Measurements from ENCODE around the gene NACC2. TPM values are rescaled to one million over a fixed set of nuclear protein-coding genes. Genes with fewer than 3 reads are reported as not detected.

NACC2 gene
- total RNA-seq, 1 donor from 2014 or later, result 9.6 TPM

DNA sequence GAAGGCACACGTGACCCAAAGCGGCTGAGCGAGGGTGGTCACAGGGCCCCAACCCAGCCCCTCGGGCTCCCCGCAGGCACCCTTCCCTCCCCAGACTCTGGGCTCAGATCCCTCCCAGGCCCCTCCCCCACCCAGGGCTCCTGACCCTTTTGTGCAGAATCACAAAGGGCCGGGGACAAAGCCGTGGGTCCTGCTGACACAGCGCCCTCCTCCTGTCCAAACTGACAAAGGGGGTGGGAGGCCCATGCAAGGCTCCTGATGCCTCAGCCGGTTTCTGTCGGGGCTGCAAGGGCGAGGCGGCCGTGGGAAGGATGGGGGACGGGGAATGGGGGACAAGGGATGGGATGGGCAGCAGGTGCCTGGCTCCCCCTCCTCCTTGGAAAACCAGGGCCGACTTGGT is 90.4 kb downstream of the NACC2 start:
- H3K27me3 Mint-ChIP-seq (ENCODE audit: unreplicated experiment), result peaks cover 8% of the 10 kb centered on the region
- TF ChIP-seq, protein P1, sequence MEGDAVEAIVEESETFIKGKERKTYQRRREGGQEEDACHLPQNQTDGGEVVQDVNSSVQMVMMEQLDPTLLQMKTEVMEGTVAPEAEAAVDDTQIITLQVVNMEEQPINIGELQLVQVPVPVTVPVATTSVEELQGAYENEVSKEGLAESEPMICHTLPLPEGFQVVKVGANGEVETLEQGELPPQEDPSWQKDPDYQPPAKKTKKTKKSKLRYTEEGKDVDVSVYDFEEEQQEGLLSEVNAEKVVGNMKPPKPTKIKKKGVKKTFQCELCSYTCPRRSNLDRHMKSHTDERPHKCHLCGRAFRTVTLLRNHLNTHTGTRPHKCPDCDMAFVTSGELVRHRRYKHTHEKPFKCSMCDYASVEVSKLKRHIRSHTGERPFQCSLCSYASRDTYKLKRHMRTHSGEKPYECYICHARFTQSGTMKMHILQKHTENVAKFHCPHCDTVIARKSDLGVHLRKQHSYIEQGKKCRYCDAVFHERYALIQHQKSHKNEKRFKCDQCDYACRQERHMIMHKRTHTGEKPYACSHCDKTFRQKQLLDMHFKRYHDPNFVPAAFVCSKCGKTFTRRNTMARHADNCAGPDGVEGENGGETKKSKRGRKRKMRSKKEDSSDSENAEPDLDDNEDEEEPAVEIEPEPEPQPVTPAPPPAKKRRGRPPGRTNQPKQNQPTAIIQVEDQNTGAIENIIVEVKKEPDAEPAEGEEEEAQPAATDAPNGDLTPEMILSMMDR (IDR thresholded peaks at IDR 0.05; ENCODE audit: unreplicated experiment), result no peak
- no peaks in the 10 kb centered on the region for H3K36me3 Mint-ChIP-seq (ENCODE audit: low read depth, unreplicated experiment)
- H3K4me3 Mint-ChIP-seq (ENCODE audit: unreplicated experiment), result no peak overlapping the region
- no peak for DNase-seq (ENCODE audit: low spot score)
- peaks cover 26% of the 10 kb centered on the region for H3K4me1 Mint-ChIP-seq (ENCODE audit: unreplicated experiment)
- H3K27ac Mint-ChIP-seq (ENCODE audit: unreplicated experiment), result no peak overlapping the region
- H3K9me3 Mint-ChIP-seq (ENCODE audit: unreplicated experiment), result no peaks in the 10 kb centered on the region

- Mint-ChIP-seq H3K36me3 (ENCODE audit: low read depth, unreplicated experiment) (no peaks in the 10 kb centered on the region), H3K27ac (ENCODE audit: unreplicated experiment) (no peak overlapping the region), H3K4me1 (ENCODE audit: unreplicated experiment) (peaks cover 25% of the 10 kb centered on the region), H3K9me3 (ENCODE audit: unreplicated experiment) (no peaks in the 10 kb centered on the region), H3K4me3 (ENCODE audit: unreplicated experiment) (no peak overlapping the region), H3K27me3 (ENCODE audit: unreplicated experiment) (peaks cover 8% of the 10 kb centered on the region)
- TF ChIP-seq, protein P1 (IDR thresholded peaks at IDR 0.05; ENCODE audit: unreplicated experiment), result no peak
- no peak for DNase-seq (ENCODE audit: low spot score)
These were observed 90.9 kb downstream of the NACC2 start for GRCh38 chr9:136004219-136004618.

DNA sequence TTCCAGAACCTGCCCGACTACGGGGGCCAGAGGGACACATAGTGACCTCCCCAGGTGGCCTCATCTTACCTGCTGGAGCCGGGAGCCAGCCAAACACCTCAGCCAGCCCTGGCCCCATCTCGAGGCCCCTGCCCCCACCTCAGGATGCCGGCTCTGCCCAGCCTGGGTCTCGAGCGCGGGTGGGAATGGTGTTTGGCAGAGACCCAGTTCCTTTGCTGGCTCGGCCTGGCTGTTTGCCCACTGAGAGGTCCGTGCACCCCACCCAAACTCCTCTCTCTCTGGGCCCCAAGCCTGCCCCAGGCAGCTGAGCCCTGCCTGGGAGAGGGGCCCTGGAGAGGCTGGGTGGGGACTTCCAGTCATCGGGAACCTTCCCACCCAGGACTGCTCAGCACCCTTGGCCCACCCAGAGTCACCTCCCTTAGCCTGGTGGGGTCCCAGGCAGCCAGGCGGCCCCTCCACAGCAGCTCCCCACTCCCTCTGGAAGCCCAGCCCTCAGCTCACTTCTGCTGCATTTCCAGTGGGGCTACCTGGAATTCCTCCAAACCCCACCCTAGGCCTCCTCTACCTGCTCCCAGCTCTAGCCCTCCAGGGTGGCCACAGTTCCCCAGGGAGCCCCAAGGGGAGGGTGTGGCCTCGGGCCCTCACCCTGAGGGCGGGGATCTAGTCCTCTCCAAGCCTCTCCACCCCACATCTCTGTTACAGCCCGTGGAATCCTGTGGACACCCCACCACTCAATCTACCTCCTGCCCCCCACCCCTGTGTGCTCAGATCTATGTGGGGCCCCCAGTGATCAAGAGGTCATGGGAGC is 91.5 kb downstream of the NACC2 start:
- TF ChIP-seq, protein P1 (IDR thresholded peaks at IDR 0.05; ENCODE audit: unreplicated experiment), result no peak
- Mint-ChIP-seq H3K4me1 (ENCODE audit: unreplicated experiment) (peaks cover 21% of the 10 kb centered on the region), H3K27ac (ENCODE audit: unreplicated experiment) (no peak overlapping the region), H3K36me3 (ENCODE audit: low read depth, unreplicated experiment) (no peaks in the 10 kb centered on the region), H3K4me3 (ENCODE audit: unreplicated experiment) (no peak overlapping the region), H3K27me3 (ENCODE audit: unreplicated experiment) (peaks cover 8% of the 10 kb centered on the region), H3K9me3 (ENCODE audit: unreplicated experiment) (no peaks in the 10 kb centered on the region)
- no peak for DNase-seq (ENCODE audit: low spot score)

DNA sequence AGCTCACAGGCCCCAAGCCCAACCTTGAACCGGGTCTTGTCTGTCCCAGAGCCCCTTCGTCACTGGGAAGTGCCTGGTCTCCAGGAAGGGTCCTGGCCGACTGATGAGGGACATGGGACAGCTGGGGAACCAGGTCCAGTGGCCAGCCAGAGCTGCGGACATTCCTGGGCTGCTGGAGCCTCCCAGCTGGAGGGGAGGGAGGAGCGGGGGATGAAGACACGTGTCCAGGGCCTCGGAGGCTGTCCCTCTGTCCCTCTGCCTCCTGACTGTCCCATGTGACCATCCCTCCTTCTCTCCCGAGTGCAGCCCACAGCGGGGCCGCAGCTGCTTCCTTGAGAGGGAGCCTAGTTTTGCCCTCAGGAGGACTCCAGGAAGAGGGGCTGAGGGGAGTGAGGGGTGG is 92.2 kb downstream of the NACC2 start:
- Mint-ChIP-seq H3K27ac (ENCODE audit: unreplicated experiment) (no peak overlapping the region), H3K9me3 (ENCODE audit: unreplicated experiment) (no peaks in the 10 kb centered on the region), H3K4me1 (ENCODE audit: unreplicated experiment) (peaks cover 14% of the 10 kb centered on the region), H3K4me3 (ENCODE audit: unreplicated experiment) (no peak overlapping the region), H3K36me3 (ENCODE audit: low read depth, unreplicated experiment) (no peaks in the 10 kb centered on the region), H3K27me3 (ENCODE audit: unreplicated experiment) (peaks cover 4% of the 10 kb centered on the region)
- TF ChIP-seq, protein P1 (IDR thresholded peaks at IDR 0.05; ENCODE audit: unreplicated experiment), result no peak
- DNase-seq (ENCODE audit: low spot score), result no peak

DNA sequence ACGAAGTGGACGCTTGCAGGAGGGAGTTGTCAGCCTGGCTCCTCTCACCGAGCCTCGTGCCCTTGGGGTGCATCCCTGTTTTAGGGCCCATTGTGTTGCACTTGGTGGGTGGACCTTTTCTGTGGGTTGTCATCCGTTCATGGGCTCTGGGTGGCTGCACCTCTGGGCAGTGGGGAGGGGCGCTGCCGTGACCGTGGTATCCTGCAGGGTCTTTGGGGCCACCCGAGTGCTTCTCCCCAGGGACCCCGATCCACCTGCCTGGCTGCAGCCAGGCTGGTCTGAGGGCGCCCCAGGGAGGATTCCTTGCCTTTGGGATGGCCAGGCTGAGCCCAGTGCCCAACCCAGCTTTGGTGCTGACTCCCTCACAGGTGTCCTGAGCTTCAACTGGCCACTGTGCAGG is 92.9 kb downstream of the NACC2 start:
- H3K36me3 Mint-ChIP-seq (ENCODE audit: low read depth, unreplicated experiment), result no peaks in the 10 kb centered on the region
- TF ChIP-seq, protein P1 (IDR thresholded peaks at IDR 0.05; ENCODE audit: unreplicated experiment), result no peak
- peaks cover 1% of the 10 kb centered on the region for H3K27me3 Mint-ChIP-seq (ENCODE audit: unreplicated experiment)
- DNase-seq (ENCODE audit: low spot score), result no peak
- no peak overlapping the region for H3K4me3 Mint-ChIP-seq (ENCODE audit: unreplicated experiment)
- H3K9me3 Mint-ChIP-seq (ENCODE audit: unreplicated experiment), result no peaks in the 10 kb centered on the region
- peaks cover 7% of the 10 kb centered on the region for H3K4me1 Mint-ChIP-seq (ENCODE audit: unreplicated experiment)
- no peak overlapping the region for H3K27ac Mint-ChIP-seq (ENCODE audit: unreplicated experiment)

All from endothelial cell (in vitro differentiated cells).